Kasumi-1 (cell line): ENCODE measurements around the gene TSPY4.
"Not testable (repeated sequence)": the region's sequence is repeated elsewhere in the genome, so short reads cannot be mapped to it uniquely, and the experiment has no call there.

Experiments
- DNase-seq, 2 experiments: peaks; one replicate each; lab custom pipeline; 2025; lab: John Stamatoyannopoulos, UW

The TSPY4 gene, protein sequence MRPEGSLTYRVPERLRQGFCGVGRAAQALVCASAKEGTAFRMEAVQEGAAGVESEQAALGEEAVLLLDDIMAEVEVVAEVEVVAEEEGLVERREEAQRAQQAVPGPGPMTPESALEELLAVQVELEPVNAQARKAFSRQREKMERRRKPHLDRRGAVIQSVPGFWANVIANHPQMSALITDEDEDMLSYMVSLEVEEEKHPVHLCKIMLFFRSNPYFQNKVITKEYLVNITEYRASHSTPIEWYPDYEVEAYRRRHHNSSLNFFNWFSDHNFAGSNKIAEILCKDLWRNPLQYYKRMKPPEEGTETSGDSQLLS

GRCh38 chrY:9337164-9337563 lies at the start of gene TSPY4:
Gene TSPY4 (plus strand): TSS chrY:9337464. CDS start chrY:9337510, 46 bp downstream.
- not testable (repeated sequence) for DNase-seq

DNA sequence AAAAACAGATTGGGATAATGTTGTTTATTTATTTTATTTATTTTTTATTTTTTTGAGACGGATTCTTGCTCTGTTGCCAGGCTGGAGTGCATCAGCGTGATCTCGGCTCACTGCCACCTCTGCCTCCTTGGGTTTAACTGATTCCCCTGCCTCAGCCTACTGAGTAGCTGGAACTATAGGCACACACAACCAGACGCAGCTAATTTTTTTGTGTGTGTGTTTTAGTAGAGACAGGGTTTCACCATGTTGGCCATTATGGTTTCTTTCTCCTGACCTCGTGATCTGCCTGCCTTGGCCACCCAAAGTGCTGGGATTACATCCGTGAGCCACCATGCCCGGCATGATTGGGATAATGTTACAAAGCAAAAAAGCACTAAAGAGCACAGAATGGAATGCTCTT lies 16.3 kb upstream of the TSPY4 start:
- no peak for DNase-seq

- not testable (repeated sequence) for DNase-seq
These were observed 20.2 kb downstream of the TSPY4 start, which contains the start of gene TSPY8 for GRCh38 chrY:9357497-9357896. Gene TSPY8 (plus strand): TSS chrY:9357797. CDS start chrY:9357843, 46 bp downstream.
